GM21367 (cell line): ENCODE data around the gene FOXF1.

Experiments
- ATAC-seq: cut with Tn5 transposase; IDR thresholded peaks from one replicate; pipeline ENCODE4 v1.9.1; 2021; ENCODE audit not compliant: unreplicated experiment

FOXF1 gene

GRCh38 chr16:86531641-86532525, 21.6 kb downstream of the FOXF1 start:
- no peak for ATAC-seq

GRCh38 chr16:86532526-86532815, 22.1 kb downstream of the FOXF1 start:
- no peak for ATAC-seq

- no peak for ATAC-seq
Measured at GRCh38 chr16:86533076-86533475, 22.7 kb downstream of the FOXF1 start.

GRCh38 chr16:86533767-86534351, 23.5 kb downstream of the FOXF1 start:
- ATAC-seq: no peak

- no peak for ATAC-seq
Measured at GRCh38 chr16:86534779-86535615, 24.7 kb downstream of the FOXF1 start.

- ATAC-seq: no peak
Measured at GRCh38 chr16:86536621-86537020, 26.3 kb downstream of the FOXF1 start.

- ATAC-seq: no peak
Measured at GRCh38 chr16:86537486-86537885, 27.2 kb downstream of the FOXF1 start.

GRCh38 chr16:86538196-86538780, 28.0 kb downstream of the FOXF1 start:
- ATAC-seq: no peak

GRCh38 chr16:86540894-86541293, 30.6 kb downstream of the FOXF1 start:
- no peak for ATAC-seq

GRCh38 chr16:86541560-86541959, 31.2 kb downstream of the FOXF1 start:
- ATAC-seq: no peak

- ATAC-seq: no peak
Measured at GRCh38 chr16:86542756-86543750, 32.7 kb downstream of the FOXF1 start.

- no peak for ATAC-seq
Measured at GRCh38 chr16:86545481-86545880, 35.2 kb downstream of the FOXF1 start.

GRCh38 chr16:86545954-86546637, 35.8 kb downstream of the FOXF1 start:
- no peak for ATAC-seq

GRCh38 chr16:86546638-86547013, 36.3 kb downstream of the FOXF1 start:
- ATAC-seq: no peak

GRCh38 chr16:86547286-86547685, 37.0 kb downstream of the FOXF1 start:
- ATAC-seq: no peak

- no peak for ATAC-seq
Measured at GRCh38 chr16:86549076-86549892, 39.0 kb downstream of the FOXF1 start.

- ATAC-seq: no peak
Measured at GRCh38 chr16:86549893-86550190, 39.5 kb downstream of the FOXF1 start.

GRCh38 chr16:86550281-86550680, 40.0 kb downstream of the FOXF1 start:
- ATAC-seq: no peak

- no peak for ATAC-seq
Measured at GRCh38 chr16:86553356-86553755, 43.0 kb downstream of the FOXF1 start.
